PFSK-1 (cell line): Measurements from ENCODE around the gene JOSD1.

Source experiments
- POLR2AphosphoS5 ChIP-seq: IDR thresholded peaks from 2 replicates; pipeline ENCODE4 v1.6.1; 2012; ENCODE audit warnings: low read depth, mild to moderate bottlenecking, control low read depth, low read length, moderate library complexity
- TAF1 ChIP-seq: IDR thresholded peaks from 2 replicates; pipeline ENCODE4 v1.6.1; 2012; ENCODE audit warnings: low read length, control low read depth, borderline replicate concordance; ENCODE audit not compliant: insufficient read depth
- TF ChIP-seq, protein P1 (sequence below), 2 experiments: IDR thresholded peaks; 2 replicates each; pipeline versions ENCODE4 v1.6.1 to v1.8.0; 2011 to 2012; ENCODE audit warnings: low read depth in 2 of 2, low read length in 2 of 2, control low read depth in 1 of 2, inconsistent platforms in 1 of 2, mild to moderate bottlenecking in 1 of 2, moderate library complexity in 1 of 2; ENCODE audit not compliant: insufficient read depth in 1 of 2

DNA sequence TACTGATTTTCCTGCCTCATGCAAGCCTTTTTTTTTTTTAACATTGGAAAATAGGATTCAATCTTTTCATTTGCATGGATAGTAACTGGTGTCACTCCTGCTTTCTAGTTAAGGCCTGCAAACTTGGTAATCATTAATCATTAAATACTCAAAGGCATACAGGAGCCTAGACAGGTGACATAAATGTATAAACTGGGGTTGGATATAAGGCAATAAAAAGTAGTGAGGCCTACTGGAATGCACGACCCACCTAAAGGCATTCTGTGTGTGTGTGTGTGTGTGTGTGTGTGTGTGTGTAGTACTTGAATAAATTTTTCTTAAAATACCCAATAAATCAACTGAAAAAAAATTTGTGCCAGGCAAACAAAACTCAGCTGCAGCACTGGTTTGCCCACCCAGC lies 11.1 kb downstream of the JOSD1 start:
- no peak for TF ChIP-seq POLR2AphosphoS5
- TF ChIP-seq TAF1 = no peak
- TF ChIP-seq, protein P1, sequence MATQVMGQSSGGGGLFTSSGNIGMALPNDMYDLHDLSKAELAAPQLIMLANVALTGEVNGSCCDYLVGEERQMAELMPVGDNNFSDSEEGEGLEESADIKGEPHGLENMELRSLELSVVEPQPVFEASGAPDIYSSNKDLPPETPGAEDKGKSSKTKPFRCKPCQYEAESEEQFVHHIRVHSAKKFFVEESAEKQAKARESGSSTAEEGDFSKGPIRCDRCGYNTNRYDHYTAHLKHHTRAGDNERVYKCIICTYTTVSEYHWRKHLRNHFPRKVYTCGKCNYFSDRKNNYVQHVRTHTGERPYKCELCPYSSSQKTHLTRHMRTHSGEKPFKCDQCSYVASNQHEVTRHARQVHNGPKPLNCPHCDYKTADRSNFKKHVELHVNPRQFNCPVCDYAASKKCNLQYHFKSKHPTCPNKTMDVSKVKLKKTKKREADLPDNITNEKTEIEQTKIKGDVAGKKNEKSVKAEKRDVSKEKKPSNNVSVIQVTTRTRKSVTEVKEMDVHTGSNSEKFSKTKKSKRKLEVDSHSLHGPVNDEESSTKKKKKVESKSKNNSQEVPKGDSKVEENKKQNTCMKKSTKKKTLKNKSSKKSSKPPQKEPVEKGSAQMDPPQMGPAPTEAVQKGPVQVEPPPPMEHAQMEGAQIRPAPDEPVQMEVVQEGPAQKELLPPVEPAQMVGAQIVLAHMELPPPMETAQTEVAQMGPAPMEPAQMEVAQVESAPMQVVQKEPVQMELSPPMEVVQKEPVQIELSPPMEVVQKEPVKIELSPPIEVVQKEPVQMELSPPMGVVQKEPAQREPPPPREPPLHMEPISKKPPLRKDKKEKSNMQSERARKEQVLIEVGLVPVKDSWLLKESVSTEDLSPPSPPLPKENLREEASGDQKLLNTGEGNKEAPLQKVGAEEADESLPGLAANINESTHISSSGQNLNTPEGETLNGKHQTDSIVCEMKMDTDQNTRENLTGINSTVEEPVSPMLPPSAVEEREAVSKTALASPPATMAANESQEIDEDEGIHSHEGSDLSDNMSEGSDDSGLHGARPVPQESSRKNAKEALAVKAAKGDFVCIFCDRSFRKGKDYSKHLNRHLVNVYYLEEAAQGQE (IDR thresholded peaks at IDR 0.05; ENCODE audit: insufficient read depth in 1 of 2, low read depth in 2 of 2, low read length in 2 of 2) = no peak
